CD14-positive monocyte (primary cell): ENCODE measurements around the gene SMTNL2. TPM values are rescaled to one million over a fixed set of nuclear protein-coding genes. Genes with fewer than 3 reads are reported as not detected.

Experiments used
- DNase-seq, 3 donors: peaks; one replicate each; pipeline ENCODE4 v3.0.0-alpha.2; 2011 to 2022
- H2AFZ ChIP-seq: 2 replicates; pipeline ENCODE4 v1.6.0; 2012; ENCODE audit warnings: mild to moderate bottlenecking, low read depth, low read length, inconsistent platforms; ENCODE audit not compliant: insufficient read depth, poor library complexity, severe bottlenecking
- H3K27ac ChIP-seq, 2 donors: 1 replicate in 1 of 2; 2 replicates in 1 of 2; pipeline ENCODE4 v1.5.1; 2012 to 2013; ENCODE audit warnings: low read length in 2 of 2, control low read depth in 1 of 2, inconsistent platforms in 1 of 2, low read depth in 1 of 2, mild to moderate bottlenecking in 1 of 2
- H3K27me3 ChIP-seq, 2 donors: one replicate each; pipeline versions ENCODE4 v1.6.0 to v1.6.1; 2011 to 2013; ENCODE audit warnings: low read length in 2 of 2; ENCODE audit not compliant: control insufficient read depth in 2 of 2, insufficient read depth in 2 of 2
- H3K36me3 ChIP-seq, 2 donors: replicated peaks in 1 of 2; 1 replicate in 1 of 2; 2 replicates in 1 of 2; pipeline versions ENCODE4 v1.5.1 to v1.6.1; 2012 to 2013; ENCODE audit warnings: low read length in 2 of 2, control low read depth in 1 of 2, inconsistent platforms in 1 of 2, mild to moderate bottlenecking in 1 of 2; ENCODE audit not compliant: insufficient read depth in 2 of 2, control insufficient read depth in 1 of 2
- H3K4me1 ChIP-seq, 2 donors: 1 replicate in 1 of 2; 2 replicates in 1 of 2; pipeline versions ENCODE4 v1.5.1 to v1.6.1; 2012 to 2013; ENCODE audit warnings: low read length in 2 of 2, control low read depth in 1 of 2, inconsistent platforms in 1 of 2, mild to moderate bottlenecking in 1 of 2, moderate library complexity in 1 of 2; ENCODE audit not compliant: insufficient read depth in 2 of 2, control insufficient read depth in 1 of 2
- H3K4me2 ChIP-seq: replicated peaks from 2 replicates; pipeline ENCODE3; 2012; ENCODE audit warnings: low read length, moderate library complexity, mild to moderate bottlenecking; ENCODE audit not compliant: poor library complexity, severe bottlenecking; ENCODE audit errors: extremely low read depth
- H3K4me3 ChIP-seq, 3 experiments: fragments of 200-600 bp in 1 of 3; sonication (generic) in 1 of 3; replicated peaks in 1 of 3; 1 replicate in 2 of 3; 2 replicates in 1 of 3; pipeline ENCODE4 v1.5.1; 2011 to 2013; ENCODE audit warnings: low read length in 3 of 3, mild to moderate bottlenecking in 3 of 3, control low read depth in 2 of 3, low read depth in 2 of 3, inconsistent platforms in 1 of 3, moderate library complexity in 1 of 3
- H3K79me2 ChIP-seq: 2 replicates; pipeline ENCODE4 v1.6.0; 2012; ENCODE audit warnings: mild to moderate bottlenecking, control low read depth, inconsistent platforms, low read length, moderate library complexity; ENCODE audit not compliant: insufficient read depth
- H3K9ac ChIP-seq: 2 replicates; pipeline ENCODE4 v1.6.0; 2017; ENCODE audit warnings: low read length, mild to moderate bottlenecking; ENCODE audit not compliant: insufficient read depth, poor library complexity, severe bottlenecking
- H3K9me3 ChIP-seq, 2 donors: replicated peaks in 1 of 2; 1 replicate in 1 of 2; 2 replicates in 1 of 2; pipeline versions ENCODE4 v1.5.1 to v1.6.1; 2012 to 2013; ENCODE audit warnings: low read length in 2 of 2, control low read depth in 1 of 2; ENCODE audit not compliant: control insufficient read depth in 1 of 2, insufficient read depth in 1 of 2
- H4K20me1 ChIP-seq: 2 replicates; pipeline ENCODE4 v1.6.0; 2012; ENCODE audit warnings: mild to moderate bottlenecking, low read length, control low read depth, moderate library complexity; ENCODE audit not compliant: insufficient read depth
- H3K27ac Mint-ChIP-seq, 7 donors: one replicate each; pipeline ENCODE4 v1.8.0; 2020; ENCODE audit warnings: mild to moderate bottlenecking in 7 of 7, mixed read lengths in 7 of 7, moderate library complexity in 6 of 7, inconsistent platforms in 2 of 7
- H3K27me3 Mint-ChIP-seq, 3 donors: one replicate each; pipeline ENCODE4 v1.8.0; 2021 to 2022; ENCODE audit warnings: low read depth in 3 of 3, mild to moderate bottlenecking in 3 of 3, mixed read lengths in 3 of 3, moderate library complexity in 3 of 3, inconsistent platforms in 1 of 3
- H3K36me3 Mint-ChIP-seq, 2 donors: one replicate each; pipeline ENCODE4 v1.8.0; 2020; ENCODE audit warnings: mixed read lengths in 2 of 2, inconsistent platforms in 1 of 2, mild to moderate bottlenecking in 1 of 2
- H3K4me1 Mint-ChIP-seq: one replicate; pipeline ENCODE4 v1.8.0; 2020; ENCODE audit warnings: mild to moderate bottlenecking, mixed read lengths
- H3K4me3 Mint-ChIP-seq, 2 donors: one replicate each; pipeline ENCODE4 v1.8.0; 2020; ENCODE audit warnings: mild to moderate bottlenecking in 2 of 2, mixed read lengths in 2 of 2, moderate library complexity in 1 of 2
- H3K9me3 Mint-ChIP-seq, 7 donors: one replicate each; pipeline ENCODE4 v1.8.0; 2020 to 2022; ENCODE audit warnings: mixed read lengths in 7 of 7, mild to moderate bottlenecking in 6 of 7, moderate library complexity in 6 of 7, inconsistent platforms in 2 of 7
- CTCF ChIP-seq: fragments of 200-600 bp; IDR thresholded peaks from one replicate; pipeline ENCODE4 v1.8.0; 2022; ENCODE audit warnings: antibody characterized with exemption, mild to moderate bottlenecking
- WGBS: methylation state at CpG from one replicate; pipeline ENCODE4 v1.1.5; 2013; ENCODE audit warnings: missing lambda C conversion rate; ENCODE audit not compliant: insufficient coverage; 5-methylcytosine and 5-hydroxymethylcytosine counted together
- intact Hi-C, 2 donors: fragments of 100-400 bp; cut with micrococcal nuclease; formaldehyde crosslinking; loops; one replicate each; pipeline versions ENCODE4 v1.15.0 to v1.15.1; 2023
- polyA plus RNA-seq, 3 donors: library from polyadenylated mRNA; depleted of rRNA in 1 of 3; unstranded in 2 of 3; stranded (reverse) in 1 of 3; fragments of 300-500 nt in 2 of 3; fragments of >200 nt in 1 of 3; fragmentation: Illumina TruSeq in 2 of 3; gene quantifications; 1 replicate in 2 of 3; 2 replicates in 1 of 3; pipeline ENCODE4 v1.2.3, GENCODE V29; 2012 to 2021

Gene SMTNL2
- polyA plus RNA-seq, 3 donors, result 0.08 TPM; not detected in 2

- no peak for TF ChIP-seq CTCF
- Histone ChIP-seq H3K27ac (no peak overlapping the region), H2AFZ (no peak overlapping the region), H3K4me3 (no peak overlapping the region), H3K27me3 (no peaks in the 10 kb centered on the region), H3K9ac (no peak overlapping the region), H4K20me1 (no peaks in the 10 kb centered on the region), H3K79me2 (no peaks in the 10 kb centered on the region), H3K36me3 (peaks cover 55 to 56% of the 10 kb centered on the region in 2 donors), H3K9me3 (no peaks in the 10 kb centered on the region), H3K4me2 (no peak overlapping the region), H3K4me1 (peaks cover 14 to 18% of the 10 kb centered on the region in 2 donors)
- peaks cover 2 to 5% (median 4%) of the 10 kb centered on the region in 3 donors for H3K27me3 Mint-ChIP-seq
- H3K9me3 Mint-ChIP-seq, result no peaks in the 10 kb centered on the region
- peaks cover 32 to 57% of the 10 kb centered on the region in 2 donors for H3K36me3 Mint-ChIP-seq
- no peak overlapping the region for H3K4me3 Mint-ChIP-seq
- DNase-seq, result no peak
- WGBS, result 31% methylated on average over 4 of the region's 13 CpGs
- H3K4me1 Mint-ChIP-seq, result peaks cover 18% of the 10 kb centered on the region
- H3K27ac Mint-ChIP-seq, result no peak overlapping the region
- intact Hi-C loops, result no loop called here
Measured at GRCh38 chr17:4538236-4539002, 45.9 kb upstream of the SMTNL2 start.

DNA sequence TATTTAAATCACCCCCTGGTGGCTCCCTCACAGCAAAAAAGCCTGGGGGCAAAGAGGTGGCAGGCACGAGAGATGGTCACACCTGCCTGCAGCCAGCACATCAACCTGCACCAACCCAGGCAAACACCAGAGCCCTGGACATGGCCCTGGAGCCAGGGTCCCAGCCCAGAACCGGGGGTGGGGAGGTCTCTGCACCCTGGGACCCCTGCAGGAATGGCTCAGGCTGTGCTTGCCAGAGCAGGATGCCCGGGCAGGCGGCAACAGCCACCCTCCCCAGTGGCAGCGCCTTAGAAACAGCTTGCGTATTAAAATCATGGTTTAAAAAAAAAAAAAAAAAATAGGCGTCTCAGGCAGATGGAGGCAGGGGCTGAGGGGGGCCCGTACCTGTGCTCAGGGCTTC is 45.3 kb upstream of the SMTNL2 start:
- DNase-seq, result no peak
- H3K4me2 ChIP-seq, result no peak overlapping the region
- H3K4me3 Mint-ChIP-seq, result no peak overlapping the region
- H3K36me3 ChIP-seq, result peaks cover 59 to 61% of the 10 kb centered on the region in 2 donors
- no peak overlapping the region for H2AFZ ChIP-seq
- 94% methylated on average over 7 of the region's 8 CpGs for WGBS
- no peak overlapping the region for H3K27ac Mint-ChIP-seq
- H3K27me3 Mint-ChIP-seq, result peaks cover 2 to 3% (median 3%) of the 10 kb centered on the region in 3 donors
- H3K4me3 ChIP-seq, result no peak overlapping the region
- no peak for TF ChIP-seq CTCF
- H3K9ac ChIP-seq, result no peak overlapping the region
- no peaks in the 10 kb centered on the region for H3K9me3 ChIP-seq
- peaks cover 14 to 18% of the 10 kb centered on the region in 2 donors for H3K4me1 ChIP-seq
- intact Hi-C loops, result no loop called here
- H3K27ac ChIP-seq, result no peak overlapping the region
- peaks cover 35 to 63% of the 10 kb centered on the region in 2 donors for H3K36me3 Mint-ChIP-seq
- peaks cover 16% of the 10 kb centered on the region for H3K4me1 Mint-ChIP-seq
- no peaks in the 10 kb centered on the region for H3K27me3 ChIP-seq
- no peaks in the 10 kb centered on the region for H3K9me3 Mint-ChIP-seq
- no peaks in the 10 kb centered on the region for H3K79me2 ChIP-seq
- H4K20me1 ChIP-seq, result no peaks in the 10 kb centered on the region
